ENCODE data around the gene DNM3.
"Not testable (repeated sequence)": the region's sequence is repeated elsewhere in the genome, so short reads cannot be mapped to it uniquely, and the experiment has no call there.

Gene DNM3

GRCh38 chr1:172279939-172280636, 438.8 kb downstream of the DNM3 start:
- Histone ChIP-seq H3K4me1 (ENCODE audit: control insufficient read depth, insufficient read depth, low read length) (peaks cover 4% of the 10 kb centered on the region), H3K36me3 (ENCODE audit: control insufficient read depth, insufficient read depth, low read length) (no peaks in the 10 kb centered on the region), H3K9ac (ENCODE audit: low read length) (no peak overlapping the region), H3K27ac (ENCODE audit: low read depth, low read length) (no peak overlapping the region), H3K4me3 (ENCODE audit: low read length) (no peak overlapping the region), H3K27me3 (ENCODE audit: control insufficient read depth, insufficient read depth, low read length) (no peaks in the 10 kb centered on the region)

GRCh38 chr1:172283766-172284165, 442.5 kb downstream of the DNM3 start:
- Histone ChIP-seq H3K4me3 (ENCODE audit: low read length) (no peak overlapping the region), H3K27me3 (ENCODE audit: control insufficient read depth, insufficient read depth, low read length) (no peaks in the 10 kb centered on the region), H3K4me1 (ENCODE audit: control insufficient read depth, insufficient read depth, low read length) (peaks cover 2% of the 10 kb centered on the region), H3K9ac (ENCODE audit: low read length) (no peak overlapping the region), H3K27ac (ENCODE audit: low read depth, low read length) (no peak overlapping the region), H3K36me3 (ENCODE audit: control insufficient read depth, insufficient read depth, low read length) (no peaks in the 10 kb centered on the region)

- Histone ChIP-seq H3K4me3 (ENCODE audit: low read length) (no peak overlapping the region), H3K4me1 (ENCODE audit: control insufficient read depth, insufficient read depth, low read length) (peaks cover 2% of the 10 kb centered on the region), H3K27me3 (ENCODE audit: control insufficient read depth, insufficient read depth, low read length) (no peaks in the 10 kb centered on the region), H3K27ac (ENCODE audit: low read depth, low read length) (no peak overlapping the region), H3K36me3 (ENCODE audit: control insufficient read depth, insufficient read depth, low read length) (no peaks in the 10 kb centered on the region), H3K9ac (ENCODE audit: low read length) (no peak overlapping the region)
Measured at GRCh38 chr1:172286629-172287076, 445.4 kb downstream of the DNM3 start.

- Histone ChIP-seq H3K4me3 (ENCODE audit: low read length) (no peak overlapping the region), H3K9ac (ENCODE audit: low read length) (no peak overlapping the region), H3K4me1 (ENCODE audit: control insufficient read depth, insufficient read depth, low read length) (peaks cover 2% of the 10 kb centered on the region), H3K27me3 (ENCODE audit: control insufficient read depth, insufficient read depth, low read length) (no peaks in the 10 kb centered on the region), H3K27ac (ENCODE audit: low read depth, low read length) (no peak overlapping the region), H3K36me3 (ENCODE audit: control insufficient read depth, insufficient read depth, low read length) (no peaks in the 10 kb centered on the region)
Measured at GRCh38 chr1:172287208-172287607, 445.9 kb downstream of the DNM3 start.

GRCh38 chr1:172288581-172288980, 447.3 kb downstream of the DNM3 start:
- no peak overlapping the region for H3K9ac ChIP-seq (ENCODE audit: low read length)
- H3K27ac ChIP-seq (ENCODE audit: low read depth, low read length), result no peak overlapping the region
- no peak overlapping the region for H3K4me3 ChIP-seq (ENCODE audit: low read length)
- H3K4me1 ChIP-seq (ENCODE audit: control insufficient read depth, insufficient read depth, low read length), result peaks cover 2% of the 10 kb centered on the region
- H3K27me3 ChIP-seq (ENCODE audit: control insufficient read depth, insufficient read depth, low read length), result no peaks in the 10 kb centered on the region
- no peaks in the 10 kb centered on the region for H3K36me3 ChIP-seq (ENCODE audit: control insufficient read depth, insufficient read depth, low read length)

- Histone ChIP-seq H3K4me3 (ENCODE audit: low read length) (no peak overlapping the region), H3K36me3 (ENCODE audit: control insufficient read depth, insufficient read depth, low read length) (no peaks in the 10 kb centered on the region), H3K27me3 (ENCODE audit: control insufficient read depth, insufficient read depth, low read length) (no peaks in the 10 kb centered on the region), H3K4me1 (ENCODE audit: control insufficient read depth, insufficient read depth, low read length) (peaks cover 2% of the 10 kb centered on the region), H3K27ac (ENCODE audit: low read depth, low read length) (no peak overlapping the region), H3K9ac (ENCODE audit: low read length) (no peak overlapping the region)
Measured at GRCh38 chr1:172289448-172289847, 448.1 kb downstream of the DNM3 start.

GRCh38 chr1:172292840-172293239, 451.5 kb downstream of the DNM3 start:
- no peaks in the 10 kb centered on the region for H3K36me3 ChIP-seq (ENCODE audit: control insufficient read depth, insufficient read depth, low read length)
- no peak overlapping the region for H3K27ac ChIP-seq (ENCODE audit: low read depth, low read length)
- H3K27me3 ChIP-seq (ENCODE audit: control insufficient read depth, insufficient read depth, low read length), result no peaks in the 10 kb centered on the region
- no peaks in the 10 kb centered on the region for H3K4me1 ChIP-seq (ENCODE audit: control insufficient read depth, insufficient read depth, low read length)
- no peak overlapping the region for H3K4me3 ChIP-seq (ENCODE audit: low read length)
- no peak overlapping the region for H3K9ac ChIP-seq (ENCODE audit: low read length)

GRCh38 chr1:172293429-172293828, 452.1 kb downstream of the DNM3 start:
- no peak overlapping the region for H3K27ac ChIP-seq (ENCODE audit: low read depth, low read length)
- H3K4me3 ChIP-seq (ENCODE audit: low read length), result no peak overlapping the region
- no peaks in the 10 kb centered on the region for H3K36me3 ChIP-seq (ENCODE audit: control insufficient read depth, insufficient read depth, low read length)
- no peaks in the 10 kb centered on the region for H3K27me3 ChIP-seq (ENCODE audit: control insufficient read depth, insufficient read depth, low read length)
- no peaks in the 10 kb centered on the region for H3K4me1 ChIP-seq (ENCODE audit: control insufficient read depth, insufficient read depth, low read length)
- H3K9ac ChIP-seq (ENCODE audit: low read length), result no peak overlapping the region

GRCh38 chr1:172298141-172298540, 456.8 kb downstream of the DNM3 start:
- no peaks in the 10 kb centered on the region for H3K36me3 ChIP-seq (ENCODE audit: control insufficient read depth, insufficient read depth, low read length)
- H3K9ac ChIP-seq (ENCODE audit: low read length), result no peak overlapping the region
- no peak overlapping the region for H3K27ac ChIP-seq (ENCODE audit: low read depth, low read length)
- no peaks in the 10 kb centered on the region for H3K27me3 ChIP-seq (ENCODE audit: control insufficient read depth, insufficient read depth, low read length)
- H3K4me1 ChIP-seq (ENCODE audit: control insufficient read depth, insufficient read depth, low read length), result no peaks in the 10 kb centered on the region
- H3K4me3 ChIP-seq (ENCODE audit: low read length), result no peak overlapping the region

- Histone ChIP-seq H3K9ac (ENCODE audit: low read length) (no peak overlapping the region), H3K27ac (ENCODE audit: low read depth, low read length) (no peak overlapping the region), H3K4me1 (ENCODE audit: control insufficient read depth, insufficient read depth, low read length) (no peaks in the 10 kb centered on the region), H3K4me3 (ENCODE audit: low read length) (no peak overlapping the region), H3K27me3 (ENCODE audit: control insufficient read depth, insufficient read depth, low read length) (no peaks in the 10 kb centered on the region), H3K36me3 (ENCODE audit: control insufficient read depth, insufficient read depth, low read length) (no peaks in the 10 kb centered on the region)
Measured at GRCh38 chr1:172298911-172299310, 457.6 kb downstream of the DNM3 start.

GRCh38 chr1:172299515-172299914, 458.2 kb downstream of the DNM3 start:
- Histone ChIP-seq H3K4me3 (ENCODE audit: low read length) (no peak overlapping the region), H3K27ac (ENCODE audit: low read depth, low read length) (no peak overlapping the region), H3K4me1 (ENCODE audit: control insufficient read depth, insufficient read depth, low read length) (no peaks in the 10 kb centered on the region)

GRCh38 chr1:172307508-172307907, 466.2 kb downstream of the DNM3 start:
- H3K9ac ChIP-seq (ENCODE audit: low read length); H3K4me1 ChIP-seq (ENCODE audit: control insufficient read depth, insufficient read depth, low read length); H3K27ac ChIP-seq (ENCODE audit: low read depth, low read length); H3K4me3 ChIP-seq (ENCODE audit: low read length); H3K27me3 ChIP-seq (ENCODE audit: control insufficient read depth, insufficient read depth, low read length); H3K36me3 ChIP-seq (ENCODE audit: control insufficient read depth, insufficient read depth, low read length): not testable (repeated sequence)

More at GRCh38 chr1:172299515-172299914, 458.2 kb downstream of the DNM3 start:
- no peaks in the 10 kb centered on the region for H3K27me3 ChIP-seq (ENCODE audit: control insufficient read depth, insufficient read depth, low read length)
- H3K36me3 ChIP-seq (ENCODE audit: control insufficient read depth, insufficient read depth, low read length), result no peaks in the 10 kb centered on the region
- no peak overlapping the region for H3K9ac ChIP-seq (ENCODE audit: low read length)

- no peak overlapping the region for H3K4me3 ChIP-seq (ENCODE audit: low read length)
- no peak overlapping the region for H3K9ac ChIP-seq (ENCODE audit: low read length)
- H3K27ac ChIP-seq (ENCODE audit: low read depth, low read length), result no peak overlapping the region
- no peaks in the 10 kb centered on the region for H3K27me3 ChIP-seq (ENCODE audit: control insufficient read depth, insufficient read depth, low read length)
- H3K36me3 ChIP-seq (ENCODE audit: control insufficient read depth, insufficient read depth, low read length), result no peaks in the 10 kb centered on the region
- no peaks in the 10 kb centered on the region for H3K4me1 ChIP-seq (ENCODE audit: control insufficient read depth, insufficient read depth, low read length)
Measured at GRCh38 chr1:172308142-172308541, 466.8 kb downstream of the DNM3 start.
